NCI-H128 (cell line): ENCODE data around the gene RGS16.
A peak's percentile ranks its signal among the peaks of the same experiment; 100 is the strongest.

Source experiments
- DNase-seq: peaks from one replicate; lab custom pipeline; 2025; ENCODE audit not compliant: unreplicated experiment; lab: John Stamatoyannopoulos, UW

Gene RGS16

DNA sequence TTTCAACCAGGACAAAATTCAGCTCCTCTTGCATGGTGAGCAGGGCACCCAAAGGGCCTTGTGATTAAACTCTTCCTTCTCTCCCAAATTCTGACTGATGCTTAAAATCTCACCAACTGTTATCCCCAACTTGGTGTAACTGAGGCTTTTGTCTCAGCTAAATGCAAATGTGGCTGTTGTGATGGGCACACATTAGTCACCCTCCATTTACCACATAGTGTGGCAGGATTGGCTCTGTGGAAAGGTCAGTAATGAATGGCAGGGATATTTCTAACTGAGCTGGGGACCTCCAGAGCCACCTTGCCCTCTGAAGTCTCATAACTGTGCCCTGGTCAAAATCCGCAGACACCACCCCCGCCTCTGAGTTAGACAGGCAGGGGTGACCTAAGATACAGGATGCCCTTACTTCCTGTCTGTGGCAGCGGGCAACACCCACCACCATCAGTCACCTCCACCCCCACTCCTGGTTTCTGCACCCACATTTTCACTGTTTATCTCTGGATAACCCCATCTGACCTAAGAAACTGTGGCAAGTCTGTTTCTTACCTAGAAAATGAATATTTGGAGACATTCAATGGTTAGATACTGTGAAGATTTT, 25.4 kb upstream of the RGS16 start:
- no peak for DNase-seq

DNA sequence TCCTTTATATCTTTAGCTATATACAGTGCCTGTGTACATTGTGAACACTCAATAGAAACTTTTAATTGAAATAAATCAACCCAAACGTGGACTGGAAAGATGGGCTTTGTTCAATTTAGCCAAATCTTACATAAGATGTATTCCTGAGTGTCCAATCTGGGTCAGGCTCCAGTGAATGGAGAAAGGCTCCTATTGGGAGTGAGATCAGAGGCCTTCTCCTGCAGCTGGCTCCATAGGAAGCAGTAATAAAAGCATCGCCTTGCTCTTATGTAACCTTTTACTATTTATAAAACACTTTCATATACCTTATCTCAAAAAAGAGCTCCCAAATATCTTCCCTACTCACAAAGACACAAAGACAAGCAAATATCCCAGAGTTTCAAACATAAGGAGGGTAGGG, 24.9 kb upstream of the RGS16 start:
- no peak for DNase-seq

DNA sequence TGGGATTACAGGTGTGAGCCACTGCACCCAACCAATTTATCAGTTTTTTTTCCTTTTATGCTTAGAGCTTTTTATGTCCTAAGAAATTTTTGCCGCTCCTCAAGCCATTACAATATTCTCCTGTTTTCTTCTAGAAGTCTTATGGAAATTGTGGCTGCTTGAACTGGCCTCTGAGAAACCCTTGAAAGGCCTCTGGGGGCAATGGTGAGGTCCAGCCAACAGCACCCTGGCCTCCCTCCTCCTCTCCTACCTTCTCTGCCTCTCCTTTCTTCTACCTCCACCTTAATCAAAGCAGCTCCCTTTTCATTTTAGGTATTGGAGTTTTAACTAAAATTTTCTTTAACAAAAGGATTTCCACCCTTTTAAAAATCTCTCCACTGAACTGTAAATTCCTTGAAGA, 24.5 kb upstream of the RGS16 start:
- no peak for DNase-seq

DNA sequence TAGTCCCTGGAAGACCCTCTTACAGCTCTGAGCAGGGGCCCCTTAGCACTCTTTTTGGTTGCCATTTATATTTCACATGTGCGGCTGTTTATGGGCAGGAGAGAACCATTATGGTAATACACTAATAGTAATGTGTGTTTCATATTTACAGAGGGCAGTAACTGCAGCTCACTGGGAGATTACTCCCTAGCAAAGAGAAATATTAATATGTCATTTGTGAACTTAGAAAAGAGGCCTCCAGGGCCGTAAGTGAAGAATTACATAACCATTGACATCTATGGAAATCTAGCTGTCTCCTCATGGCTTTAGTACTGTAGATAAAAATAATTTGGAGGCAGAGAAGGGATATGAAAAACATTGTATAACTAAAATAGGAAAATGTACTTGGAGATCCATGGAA, 23.4 kb upstream of the RGS16 start:
- DNase-seq: no peak

DNA sequence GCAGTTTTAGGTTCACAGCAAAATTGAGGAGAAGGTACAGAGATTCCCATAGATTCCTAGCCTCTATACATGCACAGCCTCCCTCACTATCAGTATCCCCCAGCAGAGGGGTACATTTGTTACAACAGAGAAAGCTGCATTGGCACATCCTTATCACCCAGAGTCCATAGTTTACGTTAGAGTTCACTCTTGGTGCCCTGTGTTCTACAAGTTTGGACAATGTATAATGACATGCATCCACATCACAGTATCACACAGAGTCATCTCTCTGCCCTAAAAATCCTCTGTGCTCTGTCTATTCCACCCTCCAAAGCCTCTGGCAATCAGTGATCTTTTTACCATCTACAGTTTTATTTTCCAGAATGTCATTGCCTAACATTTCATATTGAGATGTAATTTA, 22.3 kb upstream of the RGS16 start:
- DNase-seq: no peak

DNA sequence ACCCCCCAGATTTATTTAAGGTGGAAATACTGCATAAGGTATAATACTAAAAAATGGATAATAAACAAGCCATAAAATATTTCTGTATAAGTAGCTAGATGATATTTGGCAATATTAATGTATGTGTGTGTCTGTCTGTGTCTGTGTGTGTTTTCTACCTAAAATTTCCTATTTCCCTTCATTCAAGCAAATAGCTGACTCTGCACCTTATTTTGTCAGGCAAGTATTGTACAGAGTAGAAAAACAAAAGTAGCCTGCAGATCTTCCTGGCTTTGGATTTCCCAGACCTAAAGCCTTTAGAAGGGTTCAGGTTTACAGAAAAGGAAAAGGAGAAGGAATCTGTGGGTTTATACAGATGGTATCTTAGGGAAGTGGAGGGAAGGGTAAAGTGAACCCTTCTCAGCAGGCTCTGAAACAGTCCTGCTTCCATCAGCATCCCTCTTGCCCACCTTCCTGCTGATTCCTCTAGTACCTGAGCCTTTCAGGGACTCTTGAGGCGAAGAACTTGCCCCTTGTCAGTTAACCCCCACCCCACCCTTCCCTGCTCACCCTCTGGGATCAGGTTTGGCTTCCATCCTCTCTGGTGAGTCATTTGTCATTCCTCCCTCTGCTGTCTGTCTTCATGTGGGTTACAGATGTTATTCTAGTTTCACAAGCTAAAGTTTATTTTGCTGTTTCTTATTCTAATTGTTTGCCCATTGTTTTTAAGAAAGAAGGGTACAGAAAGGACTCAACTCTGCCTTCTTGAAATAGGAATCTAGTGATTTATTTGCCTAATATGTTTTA, 21.7 kb upstream of the RGS16 start:
- no peak for DNase-seq

DNA sequence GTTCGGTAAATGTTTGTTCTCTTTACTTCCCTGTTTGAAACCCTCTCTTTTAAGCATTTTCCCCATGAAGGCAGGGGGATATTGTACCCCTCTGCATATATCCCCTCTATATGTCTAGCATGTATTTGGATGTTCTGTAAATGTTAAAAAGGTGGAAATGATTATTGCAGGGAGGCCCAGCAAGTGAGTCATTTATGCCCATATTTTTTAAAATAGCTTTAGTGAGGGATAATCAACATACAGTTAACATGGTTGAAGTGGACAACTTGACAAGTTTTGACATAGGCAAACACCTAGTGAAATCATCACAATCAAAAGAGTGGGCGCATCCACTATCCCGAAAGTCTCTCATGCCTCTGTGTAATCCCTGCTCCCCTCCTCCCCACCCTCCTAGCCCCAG, 20.8 kb upstream of the RGS16 start:
- no peak for DNase-seq

DNA sequence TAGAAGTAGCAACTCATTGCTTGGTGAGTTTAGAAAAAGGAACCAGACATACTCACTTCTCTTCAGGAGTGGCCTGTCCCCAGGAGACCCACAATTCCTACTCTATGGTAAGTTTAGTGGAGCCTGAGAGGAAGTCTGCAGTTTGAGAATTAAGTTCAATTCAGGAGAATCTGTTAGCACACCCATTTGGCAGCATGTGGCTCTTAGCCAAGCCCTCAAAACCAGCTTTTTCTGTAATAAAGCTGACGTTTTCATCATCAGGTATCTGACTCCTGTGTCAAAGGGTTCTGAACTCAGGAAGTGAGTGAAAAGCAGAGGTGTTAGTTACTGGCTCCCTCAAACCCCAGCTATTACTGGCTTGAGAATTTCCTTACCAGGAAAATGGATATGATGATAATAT, 20.4 kb upstream of the RGS16 start:
- DNase-seq: no peak

DNA sequence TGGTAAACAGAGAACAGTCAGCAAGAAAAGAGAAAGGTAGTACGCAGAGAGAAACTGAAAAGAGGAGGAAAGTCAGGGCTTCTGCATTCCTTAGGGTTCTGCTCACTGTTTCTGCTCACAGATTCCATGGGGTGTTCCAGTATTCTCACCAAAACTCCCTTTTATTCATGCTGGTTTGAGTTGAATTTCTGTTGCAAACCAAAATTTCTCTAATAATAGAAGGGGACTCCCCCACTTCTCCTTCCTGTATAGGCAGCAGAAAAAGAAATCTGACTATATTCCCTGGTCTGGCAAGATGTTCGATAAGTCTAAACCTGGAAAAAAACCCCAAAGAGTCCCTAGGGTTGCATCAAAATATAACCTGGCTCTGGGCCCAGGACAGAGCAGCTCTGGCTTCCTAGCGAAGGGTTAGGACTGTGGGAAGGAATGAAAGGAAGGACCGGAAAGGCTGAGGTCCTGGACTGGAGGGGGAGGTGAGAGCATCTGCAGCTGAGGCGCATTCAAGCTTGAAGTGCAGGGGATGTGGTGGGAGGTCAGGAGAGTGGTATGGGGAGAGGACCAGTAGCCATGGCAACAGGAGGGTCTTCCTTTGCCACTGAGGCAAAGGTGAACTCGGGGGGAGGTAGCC, 18.8 kb upstream of the RGS16 start:
- no peak for DNase-seq

DNA sequence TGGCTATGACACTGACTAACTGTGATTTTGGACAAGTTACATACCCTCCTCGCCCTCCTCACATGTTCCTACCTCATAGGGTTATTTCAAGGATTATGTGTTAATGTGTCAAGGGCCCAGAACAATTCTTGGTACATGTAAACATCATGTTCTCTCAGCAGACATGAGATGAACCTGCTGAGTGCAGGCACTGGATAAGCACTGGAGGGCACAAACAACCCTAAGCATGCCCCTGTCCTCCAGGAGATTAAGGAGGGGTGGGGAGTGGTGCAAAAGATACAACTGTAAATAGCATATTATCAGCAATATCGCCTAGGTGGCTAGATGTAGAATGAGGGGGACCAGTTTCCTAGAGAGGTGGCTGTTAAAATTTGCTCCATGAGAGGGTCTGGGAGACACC, 17.7 kb upstream of the RGS16 start:
- DNase-seq: no peak

DNA sequence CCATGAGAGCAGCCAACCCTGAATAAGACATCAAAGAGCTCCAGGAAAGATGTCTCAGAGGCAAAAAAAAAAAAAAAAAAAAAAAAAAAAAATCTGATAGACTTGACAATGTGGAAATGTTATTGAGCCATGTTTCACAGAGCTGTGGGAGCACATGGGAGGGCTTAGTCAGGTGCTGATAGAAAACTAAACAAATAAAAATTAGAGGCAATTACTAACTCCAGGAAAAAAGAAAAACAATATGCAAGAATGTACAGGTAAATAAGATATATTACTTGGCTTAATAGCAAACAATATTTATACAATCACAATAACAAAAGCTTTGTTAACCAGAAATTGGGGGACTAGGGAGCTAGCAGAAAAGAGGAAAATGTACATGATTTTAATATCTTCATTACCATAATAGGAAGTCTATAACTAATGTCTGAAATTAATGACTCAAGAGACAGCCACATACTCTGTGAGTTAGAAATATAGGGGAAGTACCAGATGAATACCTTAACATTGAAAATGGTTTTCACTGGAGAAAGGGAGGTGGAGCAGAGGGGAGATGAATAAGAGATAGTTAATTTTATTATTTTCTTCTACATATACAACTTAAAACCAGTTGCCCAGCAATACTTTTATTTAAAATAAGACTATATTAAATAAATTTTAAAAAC, 16.9 kb upstream of the RGS16 start:
- no peak for DNase-seq

DNA sequence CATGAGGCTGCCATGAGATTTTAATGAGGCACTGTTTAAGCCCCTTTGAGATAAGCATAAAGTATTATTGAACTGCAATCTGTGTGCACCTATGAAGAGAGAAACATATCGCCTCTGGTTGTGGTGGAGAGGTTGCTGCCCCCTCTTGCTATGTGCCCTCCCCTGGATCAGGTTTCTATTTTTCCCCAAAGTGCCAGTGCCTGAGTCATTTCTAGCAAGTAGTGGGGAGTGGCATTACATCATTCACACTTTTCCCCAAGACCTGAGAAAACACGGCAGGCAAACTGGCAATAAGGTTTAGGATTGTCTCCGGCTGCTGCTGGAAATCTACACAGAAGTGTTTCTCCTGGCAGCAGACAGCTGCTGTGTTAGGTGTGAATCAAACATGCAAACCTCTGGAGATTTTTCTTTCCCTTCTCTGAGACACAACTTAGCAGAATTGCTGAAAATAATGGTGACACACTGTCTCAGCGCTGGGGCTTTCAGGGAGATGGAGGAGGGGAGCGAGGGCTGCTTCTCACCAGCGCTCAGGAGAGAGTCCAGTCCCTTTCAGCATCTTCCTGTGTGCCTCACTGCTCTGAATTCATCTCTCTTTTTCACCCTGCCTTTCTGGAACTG, 13.7 kb upstream of the RGS16 start:
- no peak for DNase-seq

DNA sequence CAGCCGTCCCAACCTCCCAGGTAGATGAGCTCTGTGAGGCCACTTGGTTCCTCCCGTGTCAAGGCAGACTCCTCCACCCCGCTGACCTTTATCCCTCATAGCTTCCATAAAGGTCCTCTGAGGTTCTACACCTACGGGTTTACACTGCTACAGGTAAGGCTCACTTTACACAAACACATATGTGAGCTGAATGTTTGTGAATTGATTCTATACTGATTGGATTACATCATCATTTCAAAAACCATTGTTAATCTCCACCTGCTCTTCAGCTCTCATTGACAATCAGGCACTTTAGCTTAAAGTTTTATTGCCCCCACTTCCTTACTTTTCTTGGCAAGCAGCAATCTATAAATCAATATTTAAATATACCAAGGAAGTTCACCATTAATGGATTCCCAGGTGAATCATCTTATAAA, 12.8 kb upstream of the RGS16 start:
- no peak for DNase-seq

DNA sequence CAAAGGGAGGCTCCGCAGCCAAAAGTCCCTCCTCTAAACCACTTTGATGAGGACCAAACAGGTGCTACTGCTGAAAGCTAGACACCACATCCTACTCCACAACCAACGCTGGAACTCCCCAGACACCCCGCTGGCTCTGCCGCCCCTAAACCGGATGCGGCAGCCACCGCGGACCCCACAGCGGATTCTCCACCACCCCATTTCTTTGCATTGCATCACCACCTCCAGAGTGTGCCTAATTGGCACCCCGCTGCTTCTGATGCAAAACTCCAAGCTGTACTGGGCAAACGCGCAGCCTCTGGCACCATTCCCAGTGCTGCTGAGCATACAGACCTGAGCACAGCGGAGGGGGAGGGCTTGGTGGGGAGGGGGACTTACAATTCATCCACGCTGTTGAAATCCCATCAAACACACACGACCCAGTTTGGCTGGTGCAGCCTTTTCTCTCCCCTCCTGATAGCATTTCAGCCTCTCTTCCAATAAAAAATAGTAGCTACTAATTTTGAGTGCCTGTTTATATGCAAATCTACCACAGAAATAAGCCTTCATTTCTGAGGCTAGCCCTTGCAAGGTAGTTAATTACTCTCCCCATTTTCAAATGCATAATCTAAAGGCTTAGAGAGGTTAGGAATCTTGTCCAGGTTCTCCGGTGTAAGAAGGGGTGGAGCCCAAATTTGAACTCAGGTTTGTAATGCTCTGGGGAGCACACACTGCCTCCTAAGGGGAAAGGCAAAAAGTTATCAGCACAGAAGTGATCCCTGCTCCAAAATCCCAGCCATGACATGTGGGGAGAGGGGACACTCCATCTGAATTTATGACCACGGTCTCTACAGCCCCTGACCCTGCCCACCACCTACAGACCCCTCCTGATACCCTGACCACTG, 12.2 kb upstream of the RGS16 start:
- peak; percentile 96 for DNase-seq

DNA sequence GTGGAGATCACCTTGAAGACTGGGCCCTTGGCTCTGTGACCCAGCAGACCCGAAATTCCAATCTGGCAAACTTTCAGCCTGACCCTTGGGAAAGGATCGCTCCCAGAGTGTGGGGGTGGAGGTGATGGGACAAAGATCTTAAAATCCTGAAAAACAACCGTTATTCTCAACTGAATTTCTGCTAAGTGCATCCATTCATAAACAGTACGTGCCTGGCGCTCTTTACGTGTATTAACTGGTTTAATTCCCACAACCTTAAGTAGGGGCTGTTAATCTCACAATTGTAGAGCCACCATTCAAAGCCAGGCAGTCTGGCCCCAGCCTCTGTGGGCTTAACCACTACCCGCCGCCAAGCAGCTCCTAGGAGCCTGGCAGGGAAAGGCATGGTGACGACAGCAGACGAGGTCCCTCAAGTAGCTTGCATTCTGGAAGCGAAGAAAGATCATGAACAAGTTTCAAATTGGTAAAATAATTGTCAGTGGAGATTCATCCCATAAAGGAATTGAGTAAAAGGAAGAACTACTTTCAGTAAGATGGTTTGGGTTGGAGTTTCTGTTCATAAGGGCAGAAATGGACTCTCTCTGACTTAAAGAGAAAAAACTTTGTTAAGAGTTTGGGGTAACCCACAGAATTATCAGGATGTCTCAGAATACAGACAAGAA, 11.4 kb upstream of the RGS16 start:
- DNase-seq: peak; percentile 49

DNA sequence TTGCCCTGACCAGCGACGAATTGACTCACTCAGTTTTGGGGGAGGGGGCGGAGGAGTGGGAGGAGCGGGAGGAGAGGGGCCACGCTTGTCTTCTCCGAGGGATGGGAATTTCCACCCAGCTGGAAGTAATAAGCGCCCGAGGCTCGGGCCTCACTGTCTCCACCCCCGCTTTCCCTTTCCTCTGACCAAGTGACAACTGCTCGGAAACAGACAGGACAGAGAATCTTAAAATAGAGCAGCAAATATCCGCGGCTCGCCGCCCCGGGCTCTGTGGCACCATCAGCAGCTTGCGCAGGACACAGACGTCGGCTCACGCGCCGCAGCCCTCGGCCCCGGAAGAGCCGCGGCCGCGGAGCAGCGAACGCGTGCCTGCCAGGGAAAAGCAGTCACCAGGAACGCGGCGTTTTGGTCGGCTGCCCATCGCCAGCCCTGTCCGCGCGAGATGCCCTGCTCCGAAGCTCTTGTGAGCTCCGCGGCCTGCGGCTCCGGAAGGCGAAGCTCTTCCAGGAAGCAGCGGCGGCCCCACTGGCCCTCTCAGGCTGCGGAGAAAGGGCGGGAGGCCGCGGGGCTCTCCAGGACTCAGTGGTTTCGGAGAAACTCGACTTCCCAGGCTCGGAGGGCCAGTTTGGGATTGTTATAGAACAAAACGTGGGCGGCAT, 10.7 kb upstream of the RGS16 start:
- no peak for DNase-seq

DNA sequence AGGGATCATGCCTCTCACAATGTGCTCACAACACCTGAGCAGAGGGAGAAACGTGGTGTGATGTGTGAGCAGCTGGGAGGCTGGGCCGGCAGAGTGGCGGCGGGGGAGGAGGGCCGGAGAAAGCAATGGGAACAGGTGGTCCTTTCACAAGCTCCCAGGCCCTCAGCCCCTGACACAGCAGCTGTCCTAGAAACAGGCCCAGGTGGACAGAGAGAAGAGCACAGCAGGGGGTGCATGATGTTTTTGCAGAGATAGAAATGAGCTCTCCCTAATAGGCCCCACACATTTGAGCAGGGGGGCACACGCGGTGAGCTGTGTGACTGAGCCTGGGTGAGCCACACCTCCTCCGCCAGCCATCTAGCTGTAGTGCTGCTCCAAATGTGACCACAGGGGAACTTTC, 7.6 kb upstream of the RGS16 start:
- DNase-seq: peak; percentile 86

DNA sequence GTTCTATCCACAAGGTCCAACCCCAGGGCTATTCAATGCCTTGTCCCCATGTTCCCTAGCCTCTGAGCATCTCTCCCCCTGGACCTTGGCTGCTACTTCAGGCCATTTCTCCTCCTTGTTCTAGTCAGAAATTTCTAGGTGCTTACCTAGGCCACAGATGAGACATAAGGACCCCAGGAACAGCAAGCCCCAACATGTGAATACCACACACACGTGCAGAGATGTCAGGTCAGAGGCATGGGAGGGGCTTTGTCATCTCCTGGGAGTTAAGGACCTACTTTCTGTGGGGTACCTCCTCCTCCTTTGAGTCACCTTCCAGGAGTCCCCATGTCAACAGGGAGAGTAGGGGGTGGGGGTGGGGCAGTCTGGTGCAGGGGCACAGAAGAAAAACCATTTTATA, 7.1 kb upstream of the RGS16 start:
- DNase-seq: no peak

DNA sequence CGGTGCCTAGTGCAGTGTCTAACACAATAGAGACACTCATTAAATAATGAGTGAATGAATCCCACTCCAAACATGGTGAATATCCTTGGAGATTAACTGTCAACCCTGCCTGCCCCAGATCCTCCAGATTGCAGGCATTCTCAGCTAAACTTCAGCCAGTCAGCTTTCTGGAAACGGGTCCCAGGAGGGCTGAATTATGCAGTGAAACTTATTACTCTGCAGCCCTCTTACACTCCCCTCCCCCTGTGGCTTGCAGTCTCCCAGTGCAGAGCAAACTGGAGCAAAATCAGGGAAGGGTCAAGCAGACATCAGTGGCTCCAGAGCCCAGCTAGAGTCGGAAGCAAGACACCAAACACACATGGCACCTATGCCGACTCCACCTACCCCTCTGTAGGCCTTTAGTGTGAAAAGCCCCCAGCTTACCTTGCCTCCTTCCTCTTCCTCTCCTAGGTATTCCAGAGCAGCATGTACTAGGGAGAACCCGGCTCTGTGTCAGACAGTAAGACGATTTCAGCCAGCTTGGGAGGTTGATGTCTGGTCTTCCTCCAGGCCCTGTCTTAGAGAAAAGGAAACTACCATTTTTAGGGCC, 6.5 kb upstream of the RGS16 start:
- no peak for DNase-seq
